Loucy (cell line): ENCODE data around the gene GK2.

Experiments used
- CTCF ChIP-seq: fragments of 200-600 bp; sonication (generic); conservative IDR thresholded peaks from 2 replicates; pipeline ENCODE4 v1.5.1; 2014; ENCODE audit warnings: mild to moderate bottlenecking, antibody characterized with exemption, low read length
- EZH2phosphoT487 ChIP-seq: fragments of 200-600 bp; IDR thresholded peaks from 2 replicates; pipeline ENCODE4 v1.6.1; 2018; ENCODE audit warnings: antibody characterized with exemption, mild to moderate bottlenecking, moderate library complexity, borderline replicate concordance

GRCh38 chr4:79450053-79450452 lies 42.0 kb upstream of the GK2 start:
- TF ChIP-seq CTCF, result no peak
- no peak for TF ChIP-seq EZH2phosphoT487
